GM19452 (cell line): ENCODE results near the gene LAMTOR5.

Experiments
- ATAC-seq: cut with Tn5 transposase; IDR thresholded peaks from one replicate; pipeline ENCODE4 v1.9.1; 2021; ENCODE audit not compliant: unreplicated experiment

LAMTOR5 gene

DNA sequence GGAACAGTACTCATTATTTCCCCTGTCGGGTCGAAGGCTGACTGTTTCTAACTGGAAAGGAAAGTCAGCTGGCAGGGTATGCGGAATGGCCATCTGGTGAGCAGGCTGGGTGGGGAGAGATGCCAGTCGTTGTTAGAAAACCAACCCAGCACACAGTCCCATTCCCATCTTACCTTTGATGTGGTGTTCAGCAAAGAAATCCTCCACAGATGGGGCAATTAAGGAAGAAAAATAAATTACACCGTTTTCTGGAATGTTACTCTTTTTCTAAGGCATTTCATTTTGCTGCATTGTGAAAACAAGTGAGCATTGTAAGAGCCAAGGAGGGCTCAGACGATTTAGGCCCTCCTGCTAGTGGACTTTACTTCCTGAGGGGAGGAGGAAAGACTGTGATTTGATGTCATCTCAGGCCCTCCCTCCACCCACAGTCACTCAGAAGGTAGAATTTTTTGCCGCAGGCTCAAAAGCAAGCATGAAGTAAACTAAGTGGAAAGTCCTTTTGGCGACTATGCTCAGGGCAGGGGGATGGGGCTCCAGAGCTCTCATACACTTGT lies 16.7 kb downstream of the LAMTOR5 start, which contains the start of gene SLC16A4:
SLC16A4 (minus strand) TSS at position 335 of the 554 bp plus-strand sequence. CDS start 1,703 bp downstream, outside the sequence.
- no peak for ATAC-seq

GRCh38 chr1:110390096-110390495 lies 17.4 kb downstream of the LAMTOR5 start:
- ATAC-seq = no peak

DNA sequence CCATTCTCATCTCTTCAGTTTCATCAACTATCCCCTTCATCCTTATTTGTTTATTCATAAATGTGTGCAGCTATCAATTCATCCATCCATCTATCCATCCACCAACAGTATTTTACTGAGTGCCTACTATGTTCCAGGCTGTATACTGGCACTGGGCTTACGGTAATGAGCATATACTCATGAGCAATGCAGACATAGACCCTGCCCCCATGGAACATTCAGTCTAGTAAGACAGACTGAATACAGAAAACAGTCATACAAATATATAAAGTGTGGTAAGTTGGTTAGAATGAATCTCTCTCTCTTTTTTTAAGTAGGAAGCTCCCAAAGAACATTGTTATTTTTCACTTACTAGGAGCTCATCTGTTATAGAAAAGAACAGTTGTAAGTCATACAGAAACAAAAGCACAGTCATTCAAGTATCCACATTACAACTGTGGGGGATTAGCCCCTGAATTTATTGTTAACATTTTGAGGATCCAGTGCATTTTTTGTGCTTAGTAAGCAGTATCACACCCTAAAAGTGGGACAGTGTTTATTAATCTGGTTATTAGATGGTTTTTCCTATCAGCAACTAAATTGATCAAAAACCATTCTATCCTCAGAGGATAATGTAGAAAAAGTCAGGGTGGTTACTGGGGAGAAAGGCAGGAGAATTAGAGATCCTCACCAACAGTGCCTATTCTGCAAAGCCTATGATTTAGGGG lies 20.3 kb downstream of the LAMTOR5 start:
- no peak for ATAC-seq

DNA sequence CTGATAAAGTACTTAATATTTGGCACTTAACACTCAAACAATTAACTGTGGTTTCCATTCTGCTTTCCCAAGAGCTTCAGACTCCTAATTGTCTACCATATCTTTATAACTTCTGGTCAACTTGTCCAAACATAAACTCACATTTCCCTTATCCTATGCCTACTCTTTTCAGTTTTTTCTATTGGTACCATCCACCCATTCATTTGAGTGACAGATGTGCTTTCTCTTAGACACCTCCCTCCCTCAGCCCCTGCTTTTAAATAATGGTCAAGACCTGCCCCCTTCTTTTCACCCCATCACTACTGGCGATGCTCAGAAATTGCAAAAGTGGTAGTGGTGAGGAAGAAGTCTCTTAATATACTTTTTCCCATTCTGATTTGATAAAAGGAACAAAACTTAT lies 22.1 kb downstream of the LAMTOR5 start:
- ATAC-seq = no peak

DNA sequence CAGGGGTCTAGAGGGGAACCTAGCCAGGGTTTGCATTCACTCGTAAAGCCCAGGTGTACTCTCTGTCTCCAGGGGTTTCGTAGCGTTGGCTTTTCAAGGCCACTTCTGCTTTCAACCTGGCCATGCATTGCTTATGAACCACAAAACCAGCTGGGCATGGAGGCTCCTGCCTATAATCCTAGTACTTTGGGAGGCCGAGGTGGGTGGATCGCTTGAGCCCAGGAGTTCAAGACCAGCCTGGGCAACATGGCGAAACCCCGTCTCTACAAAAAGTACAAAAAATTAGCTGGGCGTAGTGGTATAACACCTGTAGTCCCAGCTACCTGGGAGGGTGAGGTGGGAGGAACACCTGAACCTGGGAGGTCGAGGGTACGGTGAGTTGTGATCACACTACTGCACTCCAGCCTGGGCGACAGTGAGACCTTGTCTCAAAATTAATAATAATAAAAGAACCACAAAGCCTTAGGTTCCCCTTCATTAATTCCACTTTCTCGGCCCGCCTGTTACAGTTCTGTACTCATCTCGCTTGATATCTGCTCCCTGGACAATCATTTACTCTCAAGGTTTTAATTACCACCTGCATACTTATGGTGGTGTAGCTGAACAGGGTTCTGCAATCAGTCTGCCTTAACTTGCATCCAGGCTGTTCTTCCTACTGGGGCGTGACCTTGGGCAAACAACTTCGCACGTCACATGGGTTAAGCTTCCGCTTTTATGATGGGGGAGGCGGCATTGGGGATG lies 22.7 kb downstream of the LAMTOR5 start:
- peak; percentile 79 for ATAC-seq

DNA sequence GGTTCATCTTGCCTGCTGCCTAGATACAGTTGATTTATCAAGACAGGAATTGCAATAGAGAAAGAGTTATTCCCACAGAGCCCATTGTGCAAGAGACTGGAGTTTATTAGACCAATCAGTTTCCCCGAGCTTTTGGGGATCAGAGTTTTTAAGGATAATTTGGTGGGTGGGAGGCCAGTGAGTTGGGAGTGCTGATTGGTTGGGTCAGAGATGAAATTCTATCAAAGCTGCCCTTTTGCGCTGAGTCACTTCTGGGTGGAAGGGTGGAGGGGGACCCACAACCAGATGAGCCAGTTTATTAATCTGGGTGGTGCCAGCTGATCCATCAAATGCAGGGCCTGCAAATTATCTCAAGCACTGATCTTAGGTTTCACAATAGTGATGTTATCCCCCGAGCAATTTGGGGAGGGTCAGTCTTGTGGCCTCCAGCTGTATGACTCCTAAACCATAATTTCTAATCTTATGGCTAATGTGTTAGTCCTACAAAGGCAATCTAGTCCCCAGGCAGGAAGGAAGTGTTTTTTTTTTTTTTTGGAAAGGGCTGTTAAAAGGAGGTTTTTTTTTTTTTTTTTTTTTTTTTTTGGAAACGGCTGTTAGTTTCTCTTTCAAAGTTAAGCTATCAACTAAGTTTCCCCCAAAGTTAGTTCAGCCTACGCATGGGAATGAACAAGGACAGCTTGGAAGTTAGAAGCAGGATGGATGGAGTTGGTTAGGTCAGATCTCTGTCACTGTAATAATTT lies 24.1 kb downstream of the LAMTOR5 start:
- ATAC-seq = no peak

DNA sequence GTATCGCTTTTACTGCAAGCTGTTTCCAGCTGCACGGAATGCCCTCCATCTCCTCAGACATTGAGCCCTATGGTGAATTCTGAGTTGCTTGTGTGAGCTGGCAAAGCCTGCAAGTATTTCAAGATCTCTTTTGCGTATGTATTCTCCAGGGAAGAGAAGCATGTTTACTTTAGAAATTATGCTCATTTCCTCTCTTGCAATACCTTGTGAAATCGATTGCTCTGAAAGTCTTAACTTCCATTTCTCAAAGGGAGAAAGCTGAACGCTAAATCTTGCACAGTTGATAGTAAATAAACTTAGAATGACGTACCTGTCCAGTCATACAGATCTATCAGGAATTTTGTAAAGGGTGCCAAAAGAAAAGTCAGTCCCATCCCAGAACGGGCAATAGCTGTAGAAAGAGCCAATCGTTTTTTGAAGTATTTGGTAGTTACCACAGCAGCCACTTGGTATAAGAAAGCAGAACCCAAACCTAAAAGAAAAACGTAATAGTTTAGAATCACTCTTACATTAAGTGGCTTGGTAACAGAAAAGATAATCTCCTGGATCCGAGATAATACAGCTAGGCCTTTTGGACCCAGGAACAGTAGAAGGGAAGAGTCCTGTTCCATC lies 26.7 kb downstream of the LAMTOR5 start:
- ATAC-seq = no peak

- no peak for ATAC-seq
Measured at GRCh38 chr1:110375490-110375889, 32.0 kb downstream of the LAMTOR5 start.

GRCh38 chr1:110370827-110371226 lies 36.7 kb downstream of the LAMTOR5 start:
- no peak for ATAC-seq

- ATAC-seq = no peak
Measured at GRCh38 chr1:110364221-110364620, 43.3 kb downstream of the LAMTOR5 start.

- no peak for ATAC-seq
Measured at GRCh38 chr1:110361856-110362255, 45.6 kb downstream of the LAMTOR5 start.

DNA sequence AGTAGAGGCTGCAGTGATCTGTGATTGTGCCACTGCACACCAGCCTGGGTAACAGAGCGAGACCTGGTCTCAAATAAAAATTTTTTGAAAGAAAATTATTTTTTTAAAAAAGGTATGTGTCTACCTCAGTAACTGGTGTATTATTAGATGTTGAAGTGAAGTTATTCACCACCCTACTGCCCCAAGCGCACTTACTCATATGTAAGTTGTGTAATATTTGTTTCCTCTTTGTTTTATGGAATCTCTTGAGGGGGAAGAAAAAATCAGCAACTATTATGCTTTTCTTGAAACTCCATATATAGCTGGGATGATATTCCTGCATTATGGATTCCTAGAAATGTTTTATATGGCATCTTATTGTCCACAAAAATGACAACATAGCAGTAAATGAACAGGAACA lies 47.1 kb downstream of the LAMTOR5 start:
- ATAC-seq = no peak

GRCh38 chr1:110356379-110356778 lies 51.1 kb downstream of the LAMTOR5 start:
- ATAC-seq = no peak

DNA sequence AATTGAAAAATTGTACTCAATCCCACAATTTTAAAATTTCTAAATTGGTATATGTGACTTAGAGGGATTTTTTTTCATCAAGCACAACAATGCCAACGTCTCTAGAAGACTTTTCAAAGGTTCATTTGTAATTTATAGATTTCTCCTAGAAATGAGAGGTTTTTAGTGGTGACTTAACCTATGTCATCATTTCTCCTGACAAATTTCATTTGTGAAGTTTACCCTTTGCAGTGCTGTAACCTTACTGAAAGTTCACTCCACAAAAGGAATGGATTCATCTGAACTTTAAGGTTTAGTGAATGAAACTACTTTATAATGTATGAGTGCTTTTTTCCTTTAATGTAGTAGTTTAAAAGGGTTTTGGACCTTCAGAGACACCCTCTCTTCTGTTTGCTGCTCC lies 52.2 kb downstream of the LAMTOR5 start:
- ATAC-seq = no peak
